GM11168 (cell line): ENCODE results near the gene LMO2.
"Not testable (repeated sequence)": the region's sequence is repeated elsewhere in the genome, so short reads cannot be mapped to it uniquely, and the experiment has no call there.

Experiments
- in situ Hi-C: fragments of 300-500 bp; cut with MboI; formaldehyde crosslinking; loops from one replicate; pipeline ENCODE4 v1.12.0; 2022; ENCODE audit warnings: low sequenced_read_pairs; ENCODE audit not compliant: unreplicated experiment

Gene LMO2

GRCh38 chr11:33891714-33892327 lies at the start of gene LMO2:
TSS of gene LMO2 (minus strand) at chr11:33892076. CDS start at chr11:33869716, 22,360 bp downstream.
- in situ Hi-C loops: no loop called here

- in situ Hi-C loops: no loop called here
Measured at GRCh38 chr11:33940538-33940815, 48.6 kb upstream of the LMO2 start.

- in situ Hi-C loops: no loop called here
Measured at GRCh38 chr11:33936725-33937604, 45.1 kb upstream of the LMO2 start.

GRCh38 chr11:33935461-33936456 lies 43.9 kb upstream of the LMO2 start:
- in situ Hi-C loops: no loop called here

GRCh38 chr11:33935005-33935404 lies 43.1 kb upstream of the LMO2 start:
- in situ Hi-C loops: no loop called here

GRCh38 chr11:33934450-33934849 lies 42.6 kb upstream of the LMO2 start:
- in situ Hi-C loops: no loop called here

GRCh38 chr11:33933602-33934001 lies 41.7 kb upstream of the LMO2 start:
- in situ Hi-C loops: no loop called here

- in situ Hi-C loops: no loop called here
Measured at GRCh38 chr11:33932721-33933120, 40.8 kb upstream of the LMO2 start.

- in situ Hi-C loops: not testable (repeated sequence)
Measured at GRCh38 chr11:33931739-33932366, 40.0 kb upstream of the LMO2 start.

- in situ Hi-C loops: no loop called here
Measured at GRCh38 chr11:33931067-33931466, 39.2 kb upstream of the LMO2 start.

GRCh38 chr11:33930317-33931021 lies 38.6 kb upstream of the LMO2 start:
- in situ Hi-C loops: no loop called here

- in situ Hi-C loops: no loop called here
Measured at GRCh38 chr11:33928564-33928963, 36.7 kb upstream of the LMO2 start.

- in situ Hi-C loops: no loop called here
Measured at GRCh38 chr11:33926671-33927552, 35.0 kb upstream of the LMO2 start.

- in situ Hi-C loops: no loop called here
Measured at GRCh38 chr11:33924341-33924740, 32.5 kb upstream of the LMO2 start.

- in situ Hi-C loops: no loop called here
Measured at GRCh38 chr11:33923626-33924025, 31.8 kb upstream of the LMO2 start.

- in situ Hi-C loops: no loop called here
Measured at GRCh38 chr11:33920838-33921613, 29.1 kb upstream of the LMO2 start.

GRCh38 chr11:33919645-33920044 lies 27.8 kb upstream of the LMO2 start:
- in situ Hi-C loops: no loop called here

- in situ Hi-C loops: not testable (repeated sequence)
Measured at GRCh38 chr11:33917402-33917801, 25.5 kb upstream of the LMO2 start.
